Measurements from ENCODE around the gene COBL.

Gene COBL

DNA sequence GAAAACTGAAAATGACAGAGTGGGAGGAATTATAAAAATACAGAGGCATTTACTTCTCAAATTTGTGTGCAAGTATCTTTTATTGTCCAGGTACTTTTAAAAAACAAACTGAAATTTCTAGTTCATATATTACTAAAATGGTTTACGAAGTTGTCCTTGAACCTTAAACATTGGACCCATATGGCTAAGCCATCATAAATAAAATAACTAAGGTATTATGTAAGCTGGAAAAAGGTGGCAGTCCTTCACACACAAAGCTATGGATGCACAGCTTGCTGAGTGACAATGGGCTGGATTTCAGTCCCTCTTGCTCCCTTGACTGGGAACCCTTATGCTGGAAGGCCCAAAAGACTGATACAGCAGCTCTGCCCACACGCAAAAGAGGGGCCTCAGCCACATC lies 66.1 kb downstream of the COBL start:
- no peak for TF ChIP-seq TAF1 (IDR thresholded peaks at IDR 0.05; ENCODE audit: borderline replicate concordance, insufficient read depth, low read length)
- no peak for TF ChIP-seq SIN3A (IDR thresholded peaks at IDR 0.05; ENCODE audit: borderline replicate concordance, insufficient read depth, low read length)
- no peak for TF ChIP-seq FOXP2 (optimal IDR thresholded peaks at IDR 0.05; ENCODE audit: borderline replicate concordance, extremely low read depth, extremely low read length, insufficient read depth)
- TF ChIP-seq POLR2AphosphoS5 (IDR thresholded peaks at IDR 0.05; ENCODE audit: low read depth, low read length): no peak
- TF ChIP-seq, protein P1, sequence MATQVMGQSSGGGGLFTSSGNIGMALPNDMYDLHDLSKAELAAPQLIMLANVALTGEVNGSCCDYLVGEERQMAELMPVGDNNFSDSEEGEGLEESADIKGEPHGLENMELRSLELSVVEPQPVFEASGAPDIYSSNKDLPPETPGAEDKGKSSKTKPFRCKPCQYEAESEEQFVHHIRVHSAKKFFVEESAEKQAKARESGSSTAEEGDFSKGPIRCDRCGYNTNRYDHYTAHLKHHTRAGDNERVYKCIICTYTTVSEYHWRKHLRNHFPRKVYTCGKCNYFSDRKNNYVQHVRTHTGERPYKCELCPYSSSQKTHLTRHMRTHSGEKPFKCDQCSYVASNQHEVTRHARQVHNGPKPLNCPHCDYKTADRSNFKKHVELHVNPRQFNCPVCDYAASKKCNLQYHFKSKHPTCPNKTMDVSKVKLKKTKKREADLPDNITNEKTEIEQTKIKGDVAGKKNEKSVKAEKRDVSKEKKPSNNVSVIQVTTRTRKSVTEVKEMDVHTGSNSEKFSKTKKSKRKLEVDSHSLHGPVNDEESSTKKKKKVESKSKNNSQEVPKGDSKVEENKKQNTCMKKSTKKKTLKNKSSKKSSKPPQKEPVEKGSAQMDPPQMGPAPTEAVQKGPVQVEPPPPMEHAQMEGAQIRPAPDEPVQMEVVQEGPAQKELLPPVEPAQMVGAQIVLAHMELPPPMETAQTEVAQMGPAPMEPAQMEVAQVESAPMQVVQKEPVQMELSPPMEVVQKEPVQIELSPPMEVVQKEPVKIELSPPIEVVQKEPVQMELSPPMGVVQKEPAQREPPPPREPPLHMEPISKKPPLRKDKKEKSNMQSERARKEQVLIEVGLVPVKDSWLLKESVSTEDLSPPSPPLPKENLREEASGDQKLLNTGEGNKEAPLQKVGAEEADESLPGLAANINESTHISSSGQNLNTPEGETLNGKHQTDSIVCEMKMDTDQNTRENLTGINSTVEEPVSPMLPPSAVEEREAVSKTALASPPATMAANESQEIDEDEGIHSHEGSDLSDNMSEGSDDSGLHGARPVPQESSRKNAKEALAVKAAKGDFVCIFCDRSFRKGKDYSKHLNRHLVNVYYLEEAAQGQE (IDR thresholded peaks at IDR 0.05; ENCODE audit: insufficient read depth in 1 of 2, low read depth in 2 of 2, low read length in 2 of 2): no peak

DNA sequence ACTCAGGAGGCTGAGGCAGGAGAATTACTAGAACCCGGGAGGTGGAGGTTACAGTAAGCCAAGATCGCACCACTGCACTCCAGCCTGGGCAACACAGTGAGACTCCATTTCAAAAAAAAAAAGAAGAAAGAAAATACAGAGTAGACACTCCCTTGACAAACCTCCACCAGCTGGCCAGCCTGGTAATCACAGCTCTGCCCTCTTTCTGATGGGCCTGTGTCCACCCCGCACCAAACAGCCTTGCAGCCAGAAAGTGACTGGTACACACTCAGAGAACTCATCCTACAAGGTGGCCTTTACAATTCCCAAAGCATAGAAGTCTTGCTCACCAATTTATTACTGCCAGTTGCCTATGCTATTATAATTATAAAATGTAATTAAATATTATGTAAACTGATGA lies 66.6 kb downstream of the COBL start:
- no peak for TF ChIP-seq FOXP2 (optimal IDR thresholded peaks at IDR 0.05; ENCODE audit: borderline replicate concordance, extremely low read depth, extremely low read length, insufficient read depth)
- TF ChIP-seq POLR2AphosphoS5 (IDR thresholded peaks at IDR 0.05; ENCODE audit: low read depth, low read length): no peak
- TF ChIP-seq SIN3A (IDR thresholded peaks at IDR 0.05; ENCODE audit: borderline replicate concordance, insufficient read depth, low read length): no peak
- TF ChIP-seq, protein P1 (IDR thresholded peaks at IDR 0.05; ENCODE audit: insufficient read depth in 1 of 2, low read depth in 2 of 2, low read length in 2 of 2): no peak
- TF ChIP-seq TAF1 (IDR thresholded peaks at IDR 0.05; ENCODE audit: borderline replicate concordance, insufficient read depth, low read length): no peak

DNA sequence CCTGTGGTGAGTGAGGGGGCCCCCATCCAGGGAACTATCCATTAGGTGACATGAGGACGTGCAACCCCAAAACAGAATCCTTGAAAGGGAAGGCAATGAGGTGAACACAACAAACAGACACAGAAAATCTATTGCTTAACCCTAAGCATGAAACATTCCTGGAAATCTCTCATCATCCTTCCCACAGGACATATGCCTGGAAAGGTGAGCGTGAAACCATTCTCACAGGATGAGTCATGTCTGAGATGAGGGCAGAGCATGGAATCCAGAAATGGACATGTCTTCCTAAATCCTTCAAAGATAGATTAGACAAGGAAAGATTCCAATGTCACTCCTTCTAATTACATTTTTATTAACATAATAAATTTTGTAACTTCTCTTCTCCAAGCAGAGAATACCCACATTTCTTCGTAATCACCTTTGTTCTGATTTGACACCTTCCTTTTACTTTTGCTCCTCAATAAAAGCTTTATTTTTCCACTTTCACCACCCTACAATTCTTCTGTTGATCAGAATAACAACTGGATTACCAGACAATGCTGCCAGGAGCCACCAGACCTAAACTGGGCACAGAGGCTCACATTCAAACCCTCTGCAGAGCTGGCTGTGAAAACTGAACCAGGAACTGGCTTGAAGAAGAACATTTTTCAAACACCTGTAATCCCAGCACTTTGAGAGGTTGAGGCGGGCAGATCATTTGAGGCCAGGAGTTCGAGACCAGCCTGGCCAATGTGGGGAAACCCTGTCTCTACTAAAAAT lies 67.2 kb downstream of the COBL start:
- TF ChIP-seq FOXP2 (optimal IDR thresholded peaks at IDR 0.05; ENCODE audit: borderline replicate concordance, extremely low read depth, extremely low read length, insufficient read depth) (no peak), POLR2AphosphoS5 (IDR thresholded peaks at IDR 0.05; ENCODE audit: low read depth, low read length) (no peak), SIN3A (IDR thresholded peaks at IDR 0.05; ENCODE audit: borderline replicate concordance, insufficient read depth, low read length) (no peak), TAF1 (IDR thresholded peaks at IDR 0.05; ENCODE audit: borderline replicate concordance, insufficient read depth, low read length) (no peak)
- TF ChIP-seq, protein P1 (IDR thresholded peaks at IDR 0.05; ENCODE audit: insufficient read depth in 1 of 2, low read depth in 2 of 2, low read length in 2 of 2): no peak

DNA sequence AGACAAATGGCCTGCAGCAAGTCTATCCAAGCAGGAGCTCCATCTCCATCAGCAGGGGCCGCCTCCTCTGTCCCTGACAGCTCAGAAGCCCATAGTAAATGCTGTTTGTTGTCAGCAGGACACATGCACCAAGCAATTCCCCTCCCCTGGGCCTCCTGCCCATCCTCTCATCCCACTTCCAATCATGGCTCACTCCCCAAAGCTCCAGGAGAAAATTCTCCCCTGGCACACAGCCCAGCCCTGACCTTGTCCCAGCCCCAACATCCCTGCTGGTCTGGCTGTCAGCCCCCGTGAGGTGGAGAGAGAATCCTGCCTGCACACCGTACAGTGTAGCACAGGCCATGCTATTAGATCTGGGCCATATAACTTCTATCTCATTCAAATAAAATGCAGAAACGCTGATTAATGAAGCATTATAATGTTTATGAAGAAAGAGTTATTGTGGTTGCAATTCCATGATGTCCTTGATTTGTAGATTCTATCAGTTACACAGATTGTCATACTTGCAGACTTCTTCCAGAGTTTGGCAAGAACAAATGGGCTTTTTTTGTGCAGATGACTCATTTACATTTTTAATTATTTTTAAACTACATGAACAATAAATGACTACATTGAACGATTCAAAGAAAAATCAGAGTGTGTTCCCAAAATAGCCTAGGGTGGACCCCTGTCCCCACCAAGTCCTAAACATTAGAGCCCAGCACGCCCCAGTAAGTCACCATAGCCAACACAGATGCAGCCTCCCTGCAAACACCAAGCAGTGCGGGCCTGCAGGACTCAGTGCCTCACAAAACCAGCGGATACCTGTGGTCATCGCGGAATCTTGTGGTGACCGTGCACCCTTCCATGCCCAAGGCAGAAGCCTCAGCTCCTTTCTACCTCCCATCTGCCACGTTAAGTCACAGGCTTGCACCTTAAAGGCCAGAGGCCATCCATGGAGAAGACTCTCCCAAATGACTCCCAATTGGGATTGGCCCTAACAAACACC lies 70.1 kb downstream of the COBL start:
- TF ChIP-seq TAF1 (IDR thresholded peaks at IDR 0.05; ENCODE audit: borderline replicate concordance, insufficient read depth, low read length) (no peak), SIN3A (IDR thresholded peaks at IDR 0.05; ENCODE audit: borderline replicate concordance, insufficient read depth, low read length) (no peak), FOXP2 (optimal IDR thresholded peaks at IDR 0.05; ENCODE audit: borderline replicate concordance, extremely low read depth, extremely low read length, insufficient read depth) (no peak), POLR2AphosphoS5 (IDR thresholded peaks at IDR 0.05; ENCODE audit: low read depth, low read length) (no peak)
- TF ChIP-seq, protein P1 (IDR thresholded peaks at IDR 0.05; ENCODE audit: insufficient read depth in 1 of 2, low read depth in 2 of 2, low read length in 2 of 2): no peak

Measured in PFSK-1 (cell line).